ENCODE measurements around the gene GJA3.

- TF ChIP-seq CTCF (IDR thresholded peaks at IDR 0.05; ENCODE audit: low read depth, low read length) (no peak), EZH2phosphoT487 (IDR thresholded peaks at IDR 0.05; ENCODE audit: low read depth) (no peak)
Observed at GRCh38 chr13:20192836-20193161, 31.9 kb upstream of the GJA3 start, which contains the start of gene GJB2.

Data from OCI-LY3 (cell line).